GM12878 (cell line): ENCODE measurements around the gene LRP5. TPM values are rescaled to one million over a fixed set of nuclear protein-coding genes. Genes with fewer than 3 reads are reported as not detected.

Experiments
- CBX5 ChIP-seq: sonication (generic); IDR thresholded peaks from 2 replicates; pipeline ENCODE4 v1.6.1; 2016; ENCODE audit warnings: low read depth, moderate library complexity, mild to moderate bottlenecking, inconsistent platforms
- CHD2 ChIP-seq: IDR thresholded peaks from 2 replicates; pipeline ENCODE4 v1.6.1; 2011; ENCODE audit warnings: low read depth, low read length, improper control_type of control experiment, borderline replicate concordance
- LARP7 ChIP-seq: fragments of 450-650 bp; IDR thresholded peaks from 2 replicates; pipeline ENCODE4 v1.6.1; 2017; ENCODE audit warnings: mild to moderate bottlenecking
- POLR2AphosphoS5 ChIP-seq: IDR thresholded peaks from 2 replicates; pipeline ENCODE4 v1.6.1; 2011; ENCODE audit warnings: mild to moderate bottlenecking, low read length, inconsistent platforms
- SIN3A ChIP-seq: IDR thresholded peaks from 2 replicates; pipeline ENCODE4 v1.6.1; 2012; ENCODE audit warnings: low read depth, low read length, improper control_type of control experiment
- SREBF1 ChIP-seq: IDR thresholded peaks from 2 replicates; pipeline ENCODE4 v1.6.1; 2012; ENCODE audit warnings: mild to moderate bottlenecking, low read length
- ZNF384 ChIP-seq: IDR thresholded peaks from 2 replicates; pipeline ENCODE4 v1.6.1; 2012; ENCODE audit warnings: low read depth, mild to moderate bottlenecking, low read length, improper control_type of control experiment, borderline replicate concordance
- polyA plus RNA-seq, 11 experiments: library from polyadenylated mRNA; depleted of rRNA in 4 of 11; unstranded in 6 of 11; stranded (reverse) in 5 of 11; fragments of >200 nt; fragmentation: Nextera tagmentation in 4 of 11; fragmentation: Illumina TruSeq in 1 of 11; extraction: Ambion mirVana in 4 of 11; extraction: Trizol in 1 of 11; gene quantifications; 1 replicate in 1 of 11; 2 replicates in 10 of 11; pipeline versions ENCODE4 v1.2.1 to v1.2.3, GENCODE V29; 2011 to 2016; ENCODE audit warnings: inconsistent platforms in 2 of 11, missing spikeins in 2 of 11, low read depth in 1 of 11
- total RNA-seq, 4 experiments: library from RNA; depleted of rRNA in 3 of 4; stranded (reverse); fragments of >200 nt in 3 of 4; fragmentation: Illumina TruSeq in 1 of 4; extraction: Trizol in 1 of 4; gene quantifications; 2 replicates each; pipeline versions ENCODE4 v1.2.1 to v1.2.3, GENCODE V29; 2013 to 2021
- TF ChIP-seq, protein P1 (sequence below): IDR thresholded peaks from 2 replicates; pipeline ENCODE4 v1.6.1; 2012; ENCODE audit warnings: low read depth, low read length, improper control_type of control experiment
- TF ChIP-seq, protein P2 (sequence below): fragments of 450-650 bp; IDR thresholded peaks from 2 replicates; pipeline ENCODE4 v1.6.1; 2016; ENCODE audit warnings: mild to moderate bottlenecking, moderate library complexity, borderline replicate concordance
- TF ChIP-seq, protein P3 (sequence below): IDR thresholded peaks from 2 replicates; pipeline ENCODE4 v1.6.1; 2011; ENCODE audit warnings: mild to moderate bottlenecking, low read depth, low read length, moderate library complexity; ENCODE audit not compliant: insufficient replicate concordance

Gene LRP5
- total and polyA plus RNA-seq, 10 of the 15 experiments (the other 5 are each of a cell fraction or from before 2014, with no cell fraction given): 0.37 to 34.0 (median 6.6) TPM

DNA sequence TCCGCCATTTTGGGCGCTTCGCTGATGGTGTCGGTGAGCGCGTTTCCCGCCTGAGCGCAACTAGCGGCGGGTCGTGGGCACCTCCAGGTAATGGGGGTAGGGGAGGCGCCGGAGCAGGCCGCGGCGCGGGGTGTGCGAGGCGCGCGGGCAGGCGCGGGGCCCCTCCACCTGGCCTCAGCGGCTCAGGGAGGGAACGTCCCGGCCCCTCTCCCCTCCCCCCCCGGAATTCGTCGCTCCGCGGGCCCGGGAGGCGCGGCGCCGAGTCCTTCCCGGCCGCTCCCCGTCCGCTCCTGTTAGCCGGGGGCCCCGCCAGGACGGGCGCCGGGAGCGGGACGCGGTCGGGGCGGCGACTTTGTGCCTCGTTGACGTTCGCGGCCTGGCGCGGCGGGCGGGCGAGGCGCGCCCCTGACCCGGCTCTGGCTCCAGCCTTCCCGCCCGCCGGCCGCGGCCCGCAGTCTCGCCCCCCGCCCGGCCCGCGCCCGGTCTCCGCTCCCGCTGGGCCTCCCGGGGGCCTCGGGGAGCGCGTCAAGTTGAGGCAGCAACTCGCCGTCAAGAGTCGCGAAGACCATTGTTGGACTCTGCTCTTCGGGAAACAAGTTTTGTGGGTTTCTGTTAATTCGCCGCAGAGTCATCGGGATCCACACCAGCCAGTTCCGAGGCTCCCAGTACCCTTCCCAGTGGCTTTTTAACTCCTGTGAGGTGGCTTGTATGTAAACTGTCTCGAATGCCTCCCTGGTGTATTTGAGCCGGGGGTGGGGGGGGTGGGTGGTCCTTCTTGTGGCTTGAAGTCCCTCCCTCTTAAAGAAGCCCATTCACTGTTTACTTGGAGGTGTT is 148.6 kb downstream of the LRP5 start, which contains the start of gene PPP6R3 (continued):
- TF ChIP-seq, protein P1, sequence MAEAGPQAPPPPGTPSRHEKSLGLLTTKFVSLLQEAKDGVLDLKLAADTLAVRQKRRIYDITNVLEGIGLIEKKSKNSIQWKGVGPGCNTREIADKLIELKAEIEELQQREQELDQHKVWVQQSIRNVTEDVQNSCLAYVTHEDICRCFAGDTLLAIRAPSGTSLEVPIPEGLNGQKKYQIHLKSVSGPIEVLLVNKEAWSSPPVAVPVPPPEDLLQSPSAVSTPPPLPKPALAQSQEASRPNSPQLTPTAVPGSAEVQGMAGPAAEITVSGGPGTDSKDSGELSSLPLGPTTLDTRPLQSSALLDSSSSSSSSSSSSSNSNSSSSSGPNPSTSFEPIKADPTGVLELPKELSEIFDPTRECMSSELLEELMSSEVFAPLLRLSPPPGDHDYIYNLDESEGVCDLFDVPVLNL: no peak
- TF ChIP-seq ZNF384: no peak
- TF ChIP-seq CBX5: no peak
- peak; percentile 50; the same call in 1 of the 2 replicates for TF ChIP-seq SIN3A
- TF ChIP-seq POLR2AphosphoS5: peak; percentile 67
- TF ChIP-seq, protein P2, sequence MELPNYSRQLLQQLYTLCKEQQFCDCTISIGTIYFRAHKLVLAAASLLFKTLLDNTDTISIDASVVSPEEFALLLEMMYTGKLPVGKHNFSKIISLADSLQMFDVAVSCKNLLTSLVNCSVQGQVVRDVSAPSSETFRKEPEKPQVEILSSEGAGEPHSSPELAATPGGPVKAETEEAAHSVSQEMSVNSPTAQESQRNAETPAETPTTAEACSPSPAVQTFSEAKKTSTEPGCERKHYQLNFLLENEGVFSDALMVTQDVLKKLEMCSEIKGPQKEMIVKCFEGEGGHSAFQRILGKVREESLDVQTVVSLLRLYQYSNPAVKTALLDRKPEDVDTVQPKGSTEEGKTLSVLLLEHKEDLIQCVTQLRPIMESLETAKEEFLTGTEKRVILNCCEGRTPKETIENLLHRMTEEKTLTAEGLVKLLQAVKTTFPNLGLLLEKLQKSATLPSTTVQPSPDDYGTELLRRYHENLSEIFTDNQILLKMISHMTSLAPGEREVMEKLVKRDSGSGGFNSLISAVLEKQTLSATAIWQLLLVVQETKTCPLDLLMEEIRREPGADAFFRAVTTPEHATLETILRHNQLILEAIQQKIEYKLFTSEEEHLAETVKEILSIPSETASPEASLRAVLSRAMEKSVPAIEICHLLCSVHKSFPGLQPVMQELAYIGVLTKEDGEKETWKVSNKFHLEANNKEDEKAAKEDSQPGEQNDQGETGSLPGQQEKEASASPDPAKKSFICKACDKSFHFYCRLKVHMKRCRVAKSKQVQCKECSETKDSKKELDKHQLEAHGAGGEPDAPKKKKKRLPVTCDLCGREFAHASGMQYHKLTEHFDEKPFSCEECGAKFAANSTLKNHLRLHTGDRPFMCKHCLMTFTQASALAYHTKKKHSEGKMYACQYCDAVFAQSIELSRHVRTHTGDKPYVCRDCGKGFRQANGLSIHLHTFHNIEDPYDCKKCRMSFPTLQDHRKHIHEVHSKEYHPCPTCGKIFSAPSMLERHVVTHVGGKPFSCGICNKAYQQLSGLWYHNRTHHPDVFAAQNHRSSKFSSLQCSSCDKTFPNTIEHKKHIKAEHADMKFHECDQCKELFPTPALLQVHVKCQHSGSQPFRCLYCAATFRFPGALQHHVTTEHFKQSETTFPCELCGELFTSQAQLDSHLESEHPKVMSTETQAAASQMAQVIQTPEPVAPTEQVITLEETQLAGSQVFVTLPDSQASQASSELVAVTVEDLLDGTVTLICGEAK: no peak
- TF ChIP-seq, protein P3, sequence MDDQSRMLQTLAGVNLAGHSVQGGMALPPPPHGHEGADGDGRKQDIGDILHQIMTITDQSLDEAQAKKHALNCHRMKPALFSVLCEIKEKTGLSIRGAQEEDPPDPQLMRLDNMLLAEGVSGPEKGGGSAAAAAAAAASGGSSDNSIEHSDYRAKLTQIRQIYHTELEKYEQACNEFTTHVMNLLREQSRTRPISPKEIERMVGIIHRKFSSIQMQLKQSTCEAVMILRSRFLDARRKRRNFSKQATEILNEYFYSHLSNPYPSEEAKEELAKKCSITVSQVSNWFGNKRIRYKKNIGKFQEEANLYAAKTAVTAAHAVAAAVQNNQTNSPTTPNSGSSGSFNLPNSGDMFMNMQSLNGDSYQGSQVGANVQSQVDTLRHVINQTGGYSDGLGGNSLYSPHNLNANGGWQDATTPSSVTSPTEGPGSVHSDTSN: no peak
- TF ChIP-seq LARP7: peak; percentile 95
- peak; percentile 68; the same call in 1 of the 2 replicates for TF ChIP-seq CHD2
- no peak for TF ChIP-seq SREBF1
